HFFc6 (cell line): ENCODE results near the gene ZNF710. TPM values are rescaled to one million over a fixed set of nuclear protein-coding genes. Genes with fewer than 3 reads are reported as not detected.

Experiments used
- DNase-seq: peaks from one replicate; pipeline ENCODE4 v3.0.0-alpha.2; 2018
- H3K27ac Mint-ChIP-seq: 2 replicates; pipeline ENCODE4 v1.8.0; 2020; ENCODE audit warnings: mild to moderate bottlenecking, mixed read lengths
- H3K27me3 Mint-ChIP-seq: 2 replicates; pipeline ENCODE4 v1.8.0; 2021; ENCODE audit warnings: mild to moderate bottlenecking, moderate library complexity, mixed read lengths; ENCODE audit not compliant: insufficient read depth
- H3K36me3 Mint-ChIP-seq: 2 replicates; pipeline ENCODE4 v1.8.0; 2021; ENCODE audit warnings: low read depth, mixed read lengths
- H3K4me1 Mint-ChIP-seq: 2 replicates; pipeline ENCODE4 v1.8.0; 2020; ENCODE audit warnings: low read depth, mixed read lengths
- H3K4me3 Mint-ChIP-seq: 2 replicates; pipeline ENCODE4 v1.8.0; 2020; ENCODE audit warnings: mild to moderate bottlenecking, moderate library complexity, mixed read lengths
- H3K9me3 Mint-ChIP-seq: 2 replicates; pipeline ENCODE4 v1.8.0; 2020; ENCODE audit warnings: mild to moderate bottlenecking, mixed read lengths
- CTCF ChIP-seq: fragments of 200-600 bp; sonication (generic); IDR thresholded peaks from 2 replicates; pipeline ENCODE4 v1.5.0; 2021; ENCODE audit warnings: antibody characterized with exemption, mild to moderate bottlenecking
- total RNA-seq, 6 experiments: library from RNA; stranded (reverse); fragmentation: NEBNext Ultra II Directional; extraction: Animal tissue kit (Norgen Biotek cat#: 25700); gene quantifications; 2 replicates in 1 of 6; 3 replicates in 5 of 6; pipeline ENCODE4 v1.2.3, GENCODE V29; 2021

Gene ZNF710
- total RNA-seq, 6 experiments from 2014 or later: 17.6 to 23.3 (median 20.3) TPM

- no peak for TF ChIP-seq CTCF
- H3K27ac Mint-ChIP-seq: no peak overlapping the region
- no peak for DNase-seq
- 0 out of 2 replicates have a peak, but pooled peaks cover 5% of the 10 kb centered on the region for H3K4me1 Mint-ChIP-seq
- no peak overlapping the region for H3K4me3 Mint-ChIP-seq
- no peaks in the 10 kb centered on the region for H3K36me3 Mint-ChIP-seq
- no peaks in the 10 kb centered on the region for H3K9me3 Mint-ChIP-seq
- H3K27me3 Mint-ChIP-seq: peaks cover 22% of the 10 kb centered on the region
These were observed 36.7 kb upstream of the ZNF710 start for GRCh38 chr15:89964232-89964954.

DNA sequence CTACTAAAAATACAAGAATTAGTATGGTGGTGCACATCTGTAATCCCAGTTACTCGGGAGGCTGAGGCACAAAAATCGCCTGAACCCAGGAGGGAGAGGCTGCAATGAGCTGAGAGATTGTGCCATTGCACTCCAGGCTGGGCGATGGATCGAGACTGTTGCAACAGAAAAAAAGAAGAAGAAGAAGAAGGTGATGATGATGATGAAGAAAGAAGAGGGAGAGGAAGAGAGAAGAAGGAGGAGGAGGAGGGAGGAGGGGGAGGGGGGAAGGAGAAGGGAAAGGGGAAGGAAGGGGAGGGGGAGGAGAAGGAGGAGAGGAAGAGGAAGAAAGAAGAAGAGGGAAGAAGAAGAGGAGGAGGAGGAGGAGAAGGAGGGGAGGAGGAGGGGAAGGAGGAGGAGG lies 33.2 kb upstream of the ZNF710 start:
- H3K4me1 Mint-ChIP-seq: 0 out of 2 replicates have a peak, but pooled peaks cover 5% of the 10 kb centered on the region
- H3K9me3 Mint-ChIP-seq: no peaks in the 10 kb centered on the region
- no peak for TF ChIP-seq CTCF
- DNase-seq: no peak
- peaks cover 23% of the 10 kb centered on the region for H3K27me3 Mint-ChIP-seq
- no peaks in the 10 kb centered on the region for H3K36me3 Mint-ChIP-seq
- no peak overlapping the region for H3K27ac Mint-ChIP-seq
- H3K4me3 Mint-ChIP-seq: no peak overlapping the region

GRCh38 chr15:89971592-89971997 lies 29.5 kb upstream of the ZNF710 start:
- H3K4me3 Mint-ChIP-seq: no peak overlapping the region
- peaks cover 37% of the 10 kb centered on the region for H3K27me3 Mint-ChIP-seq
- 0 out of 2 replicates have a peak, but pooled peaks cover 5% of the 10 kb centered on the region for H3K4me1 Mint-ChIP-seq
- peak; percentile 48 for DNase-seq
- H3K36me3 Mint-ChIP-seq: no peaks in the 10 kb centered on the region
- H3K27ac Mint-ChIP-seq: no peak overlapping the region
- H3K9me3 Mint-ChIP-seq: no peaks in the 10 kb centered on the region
- TF ChIP-seq CTCF: peak; percentile 77

- no peaks in the 10 kb centered on the region for H3K9me3 Mint-ChIP-seq
- no peak for TF ChIP-seq CTCF
- no peak overlapping the region for H3K27ac Mint-ChIP-seq
- H3K4me3 Mint-ChIP-seq: no peak overlapping the region
- DNase-seq: no peak
- 0 out of 2 replicates have a peak, but pooled peaks cover 3% of the 10 kb centered on the region for H3K4me1 Mint-ChIP-seq
- H3K27me3 Mint-ChIP-seq: peaks cover 39% of the 10 kb centered on the region
- no peaks in the 10 kb centered on the region for H3K36me3 Mint-ChIP-seq
These were observed 29.0 kb upstream of the ZNF710 start for GRCh38 chr15:89972085-89972484.

DNA sequence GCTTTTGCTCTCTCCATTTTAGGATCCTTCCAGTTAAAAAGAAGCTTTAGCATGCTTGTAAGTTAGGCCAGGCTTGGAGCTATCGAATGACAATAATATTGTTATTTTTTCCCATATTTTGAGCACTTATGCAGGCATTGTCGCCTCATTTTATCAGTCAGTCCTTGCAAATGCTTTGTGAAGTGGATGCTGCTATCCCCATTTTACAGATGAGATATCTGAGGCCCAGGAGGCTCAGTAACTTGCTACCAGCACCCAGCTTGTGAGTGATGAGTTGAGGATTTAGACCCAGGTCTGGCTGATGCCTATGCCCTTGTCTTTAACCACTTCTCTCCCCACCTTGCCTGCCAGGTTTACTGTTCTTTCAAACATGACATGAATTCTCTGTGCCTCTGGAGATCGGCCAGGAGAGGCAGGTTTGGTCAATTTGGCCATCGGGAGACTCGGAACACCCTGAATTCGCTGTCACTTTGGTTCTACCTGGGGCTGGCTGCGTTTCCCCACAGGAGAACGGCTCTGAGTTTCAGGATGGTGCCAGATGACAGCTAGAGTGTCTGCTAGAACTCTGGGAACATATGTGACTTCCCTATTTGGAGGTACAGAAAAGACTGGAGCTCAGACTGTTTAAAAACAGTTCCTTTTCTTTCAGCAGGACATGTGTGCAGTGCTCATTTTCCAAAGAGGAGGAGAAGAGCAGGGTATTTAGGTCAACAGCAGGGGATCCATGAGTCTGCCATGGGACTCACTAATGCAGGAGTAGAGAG lies 25.5 kb upstream of the ZNF710 start:
- Mint-ChIP-seq H3K9me3 (no peaks in the 10 kb centered on the region), H3K4me3 (no peak overlapping the region), H3K4me1 (no peaks in the 10 kb centered on the region), H3K27me3 (peaks cover 27% of the 10 kb centered on the region), H3K27ac (no peak overlapping the region), H3K36me3 (no peaks in the 10 kb centered on the region)
- TF ChIP-seq CTCF: no peak
- DNase-seq: no peak
